Ovary (tissue), 3 donors: ENCODE results near the gene PTX3.

Experiments
- POLR2A ChIP-seq: fragments of 450-650 bp; IDR thresholded peaks from one replicate; pipeline ENCODE4 v1.6.1; 2017; ENCODE audit warnings: antibody characterized with exemption, mild to moderate bottlenecking, moderate library complexity
- TF ChIP-seq, protein P1 (sequence below), 3 donors: fragments of 450-650 bp in 2 of 3; fragments of 200-600 bp in 1 of 3; IDR thresholded peaks; one replicate each; pipeline versions ENCODE4 v1.5.1 to v1.8.0; 2016 to 2022; ENCODE audit warnings: antibody characterized with exemption in 3 of 3, mild to moderate bottlenecking in 1 of 3
- donor health status: DM: no; HTN: no; CAD: no.

- no peak for TF ChIP-seq POLR2A
- TF ChIP-seq, protein P1, sequence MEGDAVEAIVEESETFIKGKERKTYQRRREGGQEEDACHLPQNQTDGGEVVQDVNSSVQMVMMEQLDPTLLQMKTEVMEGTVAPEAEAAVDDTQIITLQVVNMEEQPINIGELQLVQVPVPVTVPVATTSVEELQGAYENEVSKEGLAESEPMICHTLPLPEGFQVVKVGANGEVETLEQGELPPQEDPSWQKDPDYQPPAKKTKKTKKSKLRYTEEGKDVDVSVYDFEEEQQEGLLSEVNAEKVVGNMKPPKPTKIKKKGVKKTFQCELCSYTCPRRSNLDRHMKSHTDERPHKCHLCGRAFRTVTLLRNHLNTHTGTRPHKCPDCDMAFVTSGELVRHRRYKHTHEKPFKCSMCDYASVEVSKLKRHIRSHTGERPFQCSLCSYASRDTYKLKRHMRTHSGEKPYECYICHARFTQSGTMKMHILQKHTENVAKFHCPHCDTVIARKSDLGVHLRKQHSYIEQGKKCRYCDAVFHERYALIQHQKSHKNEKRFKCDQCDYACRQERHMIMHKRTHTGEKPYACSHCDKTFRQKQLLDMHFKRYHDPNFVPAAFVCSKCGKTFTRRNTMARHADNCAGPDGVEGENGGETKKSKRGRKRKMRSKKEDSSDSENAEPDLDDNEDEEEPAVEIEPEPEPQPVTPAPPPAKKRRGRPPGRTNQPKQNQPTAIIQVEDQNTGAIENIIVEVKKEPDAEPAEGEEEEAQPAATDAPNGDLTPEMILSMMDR (IDR thresholded peaks at IDR 0.05), result no peak
Measured at GRCh38 chr3:157394411-157394810, 42.2 kb upstream of the PTX3 start.
